A549 (cell line): Measurements from ENCODE around the gene CLPTM1. TPM values are rescaled to one million over a fixed set of nuclear protein-coding genes. Genes with fewer than 3 reads are reported as not detected.

Experiments used
- ATAC-seq, 2 experiments: fragments of 200-7000 bp in 1 of 2; fragments of >200 bp in 1 of 2; cut with Nextera tagmentation in 1 of 2; cut with Tn5 transposase in 1 of 2; 3 replicates each; pipeline versions ENCODE4 v1.8.0 to v1.9.1; 2018 to 2020; ENCODE audit warnings: mild to moderate bottlenecking in 1 of 2, moderate library complexity in 1 of 2
- CTCF ChIA-PET: fragments of 300-600 bp; sonication (Branson Sonifier 250); formaldehyde crosslinking; extraction: SDS; loops from one replicate; lab custom pipeline; 2021; ENCODE audit warnings: antibody characterized with exemption, inconsistent platforms; lab: Yijun Ruan, JAX
- POLR2A ChIA-PET: fragments of 350-600 bp; formaldehyde crosslinking; extraction: SDS; loops from one replicate; lab custom pipeline; 2021; ENCODE audit warnings: antibody characterized with exemption, inconsistent platforms; lab: Yijun Ruan, JAX
- DNase-seq, 2 experiments: peaks; one replicate each; pipeline versions ENCODE4 v3.0.0 to v3.0.0-alpha.2; 2011 to 2016; ENCODE audit warnings: low read depth in 1 of 2, low spot score in 1 of 2
- FAIRE-seq: peaks from 2 replicates; lab custom pipeline; 2011; peaks lifted over from hg19 to GRCh38; lab: Jason Lieb, UNC
- H3K27ac ChIP-seq, 2 experiments: fragments of >200 bp; sonication (Bioruptor Twin); formaldehyde crosslinking; 3 replicates each; pipeline ENCODE4 v1.5.1; 2016 to 2017
- H3K4me1 ChIP-seq: fragments of >200 bp; sonication (Bioruptor Twin); formaldehyde crosslinking; 3 replicates; pipeline ENCODE4 v1.6.1; 2016
- H3K4me2 ChIP-seq: fragments of >200 bp; sonication (Bioruptor Twin); formaldehyde crosslinking; 3 replicates; pipeline ENCODE4 v1.6.1; 2016
- H3K4me3 ChIP-seq: fragments of >200 bp; sonication (Bioruptor Twin); formaldehyde crosslinking; 3 replicates; pipeline ENCODE4 v1.5.1; 2016
- H3K9me3 ChIP-seq: fragments of >200 bp; sonication (Bioruptor Twin); formaldehyde crosslinking; 3 replicates; pipeline ENCODE4 v1.6.1; 2016
- ATOH8 ChIP-seq: fragments of 250-450 bp; sonication (Bioruptor Pico); IDR thresholded peaks from 2 replicates; pipeline ENCODE4 v1.5.0; 2020; ENCODE audit warnings: low read depth, mild to moderate bottlenecking, moderate library complexity
- CHD2 ChIP-seq: fragments of 150-350 bp; IDR thresholded peaks from 2 replicates; pipeline ENCODE4 v1.6.1; 2014; ENCODE audit warnings: low read length; ENCODE audit not compliant: partially characterized antibody
- CHD4 ChIP-seq: fragments of 200-600 bp; sonication (generic); IDR thresholded peaks from 2 replicates; pipeline ENCODE4 v1.6.1; 2016; ENCODE audit warnings: antibody characterized with exemption, mild to moderate bottlenecking, borderline replicate concordance
- ELK1 ChIP-seq: fragments of 150-350 bp; IDR thresholded peaks from 2 replicates; pipeline ENCODE4 v1.6.1; 2014; ENCODE audit warnings: low read depth, mild to moderate bottlenecking, low read length
- FOSB ChIP-seq: fragments of 250-450 bp; sonication (Bioruptor Pico); IDR thresholded peaks from 2 replicates; pipeline ENCODE4 v1.5.0; 2020; ENCODE audit warnings: mild to moderate bottlenecking, moderate library complexity
- FOXS1 ChIP-seq: fragments of 250-450 bp; sonication (Bioruptor Pico); IDR thresholded peaks from 2 replicates; pipeline ENCODE4 v1.5.0; 2020; ENCODE audit warnings: mild to moderate bottlenecking, moderate library complexity
- GATA3 ChIP-seq: IDR thresholded peaks from 2 replicates; pipeline ENCODE4 v1.6.1; 2012; ENCODE audit warnings: borderline replicate concordance
- HMGXB4 ChIP-seq: fragments of 250-450 bp; sonication (Bioruptor Pico); IDR thresholded peaks from 2 replicates; pipeline ENCODE4 v1.5.0; 2021; ENCODE audit warnings: mild to moderate bottlenecking, moderate library complexity, borderline replicate concordance
- HOXA7 ChIP-seq: fragments of 250-450 bp; sonication (Bioruptor Pico); IDR thresholded peaks from 2 replicates; pipeline ENCODE4 v1.5.0; 2020; ENCODE audit warnings: mild to moderate bottlenecking, moderate library complexity
- JUN ChIP-seq, 2 experiments: fragments of >200 bp; sonication (Bioruptor Twin); formaldehyde crosslinking; IDR thresholded peaks; 2 replicates in 1 of 2; 3 replicates in 1 of 2; pipeline ENCODE4 v1.6.1; 2016 to 2017
- KDM1A ChIP-seq: fragments of 200-600 bp; sonication (generic); IDR thresholded peaks from 2 replicates; pipeline ENCODE4 v1.6.1; 2016; ENCODE audit warnings: low read depth, mild to moderate bottlenecking
- KDM5A ChIP-seq: fragments of 200-600 bp; sonication (generic); IDR thresholded peaks from 2 replicates; pipeline ENCODE4 v1.6.1; 2016; ENCODE audit warnings: antibody characterized with exemption, mild to moderate bottlenecking
- MAZ ChIP-seq: fragments of 150-350 bp; IDR thresholded peaks from 2 replicates; pipeline ENCODE4 v1.6.1; 2014; ENCODE audit warnings: antibody characterized with exemption, low read depth, low read length, borderline replicate concordance
- POLR2A ChIP-seq: IDR thresholded peaks from 2 replicates; pipeline ENCODE4 v1.6.1; 2012; ENCODE audit warnings: mild to moderate bottlenecking, low read length
- POLR2AphosphoS2 ChIP-seq: conservative IDR thresholded peaks from 2 replicates; pipeline ENCODE4 v1.6.1; 2012; ENCODE audit warnings: low read length, improper control_type of control experiment, inconsistent platforms
- RAD21 ChIP-seq, 2 experiments: fragments of >200 bp in 1 of 2; sonication (Bioruptor Twin) in 1 of 2; formaldehyde crosslinking in 1 of 2; IDR thresholded peaks in 1 of 2; conservative IDR thresholded peaks in 1 of 2; 2 replicates in 1 of 2; 3 replicates in 1 of 2; pipeline ENCODE4 v1.6.1; 2012 to 2018; ENCODE audit warnings: inconsistent platforms in 1 of 2
- RARB ChIP-seq: fragments of 250-450 bp; sonication (Bioruptor Pico); IDR thresholded peaks from 2 replicates; pipeline ENCODE4 v1.8.0; 2021; ENCODE audit warnings: mild to moderate bottlenecking, moderate library complexity
- RCOR1 ChIP-seq: fragments of 150-350 bp; IDR thresholded peaks from 2 replicates; pipeline ENCODE4 v1.6.1; 2014; ENCODE audit warnings: antibody characterized with exemption, low read length, low read depth
- REST ChIP-seq: fragments of 200-600 bp; sonication (generic); IDR thresholded peaks from 2 replicates; pipeline ENCODE4 v1.6.1; 2016; ENCODE audit warnings: antibody characterized with exemption, mild to moderate bottlenecking, moderate library complexity
- RNF2 ChIP-seq: fragments of 200-600 bp; sonication (generic); IDR thresholded peaks from 2 replicates; pipeline ENCODE4 v1.6.1; 2016; ENCODE audit warnings: low read depth, mild to moderate bottlenecking, antibody characterized with exemption, moderate library complexity, borderline replicate concordance
- TFCP2L1 ChIP-seq: fragments of 250-450 bp; sonication (Bioruptor Pico); IDR thresholded peaks from 2 replicates; pipeline ENCODE4 v1.5.0; 2021; ENCODE audit warnings: mild to moderate bottlenecking
- TP53 ChIP-seq: fragments of 250-450 bp; sonication (Bioruptor Pico); IDR thresholded peaks from 2 replicates; pipeline ENCODE4 v1.5.0; 2021; ENCODE audit warnings: mild to moderate bottlenecking, moderate library complexity
- ZNF302 ChIP-seq: fragments of 250-450 bp; sonication (Bioruptor Pico); IDR thresholded peaks from 2 replicates; pipeline ENCODE4 v1.9.0; 2021; ENCODE audit warnings: inconsistent platforms, mild to moderate bottlenecking, moderate library complexity
- ZSCAN20 ChIP-seq: fragments of 250-450 bp; sonication (Bioruptor Pico); IDR thresholded peaks from 2 replicates; pipeline ENCODE4 v1.8.0; 2022; ENCODE audit warnings: mild to moderate bottlenecking, moderate library complexity
- WGBS: methylation state at CpG from one replicate; pipeline ENCODE4 v1.1.6; 2017; ENCODE audit errors: missing lambda C conversion rate; 5-methylcytosine and 5-hydroxymethylcytosine counted together
- polyA minus RNA-seq: library from RNA; depleted of rRNA, polyadenylated mRNA; stranded (reverse); fragments of >200 nt; gene quantifications from 2 replicates; pipeline ENCODE4 v1.2.3, GENCODE V29; 2011; rRNA and poly(A)+ RNA removed
- polyA plus RNA-seq, 4 experiments: library from polyadenylated mRNA; depleted of rRNA in 3 of 4; stranded (reverse); fragments of >200 nt; fragmentation: RNase III in 1 of 4; extraction: RNeasy Plus Mini Kit Qiagen cat#74134 plus additional on column Dnase treatment in 1 of 4; gene quantifications; 2 replicates in 3 of 4; 3 replicates in 1 of 4; pipeline ENCODE4 v1.2.3, GENCODE V29; 2011 to 2017
- TF ChIP-seq, protein P1 (sequence below): fragments of >200 bp; sonication (Bioruptor Twin); formaldehyde crosslinking; IDR thresholded peaks from 3 replicates; pipeline ENCODE4 v1.5.1; 2016
- TF ChIP-seq, protein P2 (sequence below): IDR thresholded peaks from 2 replicates; pipeline ENCODE4 v1.6.1; 2012
- TF ChIP-seq, protein P3 (sequence below): IDR thresholded peaks from 2 replicates; pipeline ENCODE4 v1.6.1; 2012; ENCODE audit warnings: low read depth, borderline replicate concordance

Gene CLPTM1
- polyA plus RNA-seq (2011; rRNA removed) (96.5 and 99.3 TPM in 2 replicates), polyA plus RNA-seq (2017; fragmentation: RNase III; extraction: RNeasy Plus Mini Kit Qiagen cat#74134 plus additional on column Dnase treatment) (173 to 188 TPM (median 180 TPM) in 3 replicates), polyA minus RNA-seq (167 and 185 TPM in 2 replicates)
- 141 and 161 TPM in 2 replicates for polyA plus RNA-seq (2012; cell fraction: cytosol; rRNA removed)
- 421 and 534 TPM in 2 replicates for polyA plus RNA-seq (2012; cell fraction: nucleus; rRNA removed)

- FAIRE-seq (peak; percentile 77), DNase-seq (peak; percentile 99 to 100), ATAC-seq (peak; percentile 91 to 95)
- H3K9me3 ChIP-seq, result no peaks in the 10 kb centered on the region
- peaks cover 23% of the 10 kb centered on the region for H3K4me1 ChIP-seq
- under 1% methylated on average over 57 of the region's 65 CpGs for WGBS
- peak within 1 kb of the TSS; percentile 98 for H3K4me3 ChIP-seq
- ChIA-PET POLR2A (interaction anchor here (0.7 to 1.5 kb wide), 14 partner anchors 9 to 232 kb away, joined by 3 to 12 read pairs (median 6); partner anchors contain the start of genes APOC2, APOE, CLASRP and PPP1R37), CTCF (interaction anchor here (0.8 to 8.3 kb wide), 5 partner anchors 16 to 206 kb away, joined by 3 to 303 read pairs (median 3); partner anchors contain the start of genes APOC1 and APOE)
- peak within 1 kb of the TSS; percentile 90 to 91 for H3K27ac ChIP-seq
- peak within 1 kb of the TSS; percentile 93 for H3K4me2 ChIP-seq
- TF ChIP-seq MAZ (no peak), ELK1 (0 out of 2 replicates have a peak, but pooled peaks have one; percentile 61), TFCP2L1 (CRISPR knock-in tag) (no peak), JUN (IDR thresholded peaks at IDR 0.05) (peak; percentile 97 to 98), RCOR1 (no peak), ZNF302 (CRISPR knock-in tag) (no peak), POLR2A (peak; percentile 76), KDM1A (no peak), ZSCAN20 (CRISPR knock-in tag) (no peak), FOSB (CRISPR knock-in tag) (no peak), CHD4 (no peak), HMGXB4 (no peak), KDM5A (no peak), FOXS1 (CRISPR knock-in tag) (peak; percentile 69; the same call in 1 of the 2 replicates), ATOH8 (CRISPR knock-in tag) (no peak), CHD2 (peak; percentile 94), REST (peak; percentile 90), HOXA7 (CRISPR knock-in tag) (no peak), RNF2 (no peak), RAD21 (conservative IDR thresholded peaks at IDR 0.05 in 1 of 2, IDR thresholded peaks at IDR 0.05 in 1 of 2) (no peak), POLR2AphosphoS2 (no peak), TP53 (CRISPR knock-in tag) (no peak; the same call in 1 of the 2 replicates), RARB (CRISPR knock-in tag) (no peak; the same call in 1 of the 2 replicates), GATA3 (peak; percentile 9; the same call in 1 of the 2 replicates)
- TF ChIP-seq, protein P1, sequence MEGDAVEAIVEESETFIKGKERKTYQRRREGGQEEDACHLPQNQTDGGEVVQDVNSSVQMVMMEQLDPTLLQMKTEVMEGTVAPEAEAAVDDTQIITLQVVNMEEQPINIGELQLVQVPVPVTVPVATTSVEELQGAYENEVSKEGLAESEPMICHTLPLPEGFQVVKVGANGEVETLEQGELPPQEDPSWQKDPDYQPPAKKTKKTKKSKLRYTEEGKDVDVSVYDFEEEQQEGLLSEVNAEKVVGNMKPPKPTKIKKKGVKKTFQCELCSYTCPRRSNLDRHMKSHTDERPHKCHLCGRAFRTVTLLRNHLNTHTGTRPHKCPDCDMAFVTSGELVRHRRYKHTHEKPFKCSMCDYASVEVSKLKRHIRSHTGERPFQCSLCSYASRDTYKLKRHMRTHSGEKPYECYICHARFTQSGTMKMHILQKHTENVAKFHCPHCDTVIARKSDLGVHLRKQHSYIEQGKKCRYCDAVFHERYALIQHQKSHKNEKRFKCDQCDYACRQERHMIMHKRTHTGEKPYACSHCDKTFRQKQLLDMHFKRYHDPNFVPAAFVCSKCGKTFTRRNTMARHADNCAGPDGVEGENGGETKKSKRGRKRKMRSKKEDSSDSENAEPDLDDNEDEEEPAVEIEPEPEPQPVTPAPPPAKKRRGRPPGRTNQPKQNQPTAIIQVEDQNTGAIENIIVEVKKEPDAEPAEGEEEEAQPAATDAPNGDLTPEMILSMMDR, result no peak
- TF ChIP-seq, protein P2, sequence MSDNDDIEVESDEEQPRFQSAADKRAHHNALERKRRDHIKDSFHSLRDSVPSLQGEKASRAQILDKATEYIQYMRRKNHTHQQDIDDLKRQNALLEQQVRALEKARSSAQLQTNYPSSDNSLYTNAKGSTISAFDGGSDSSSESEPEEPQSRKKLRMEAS, result peak; percentile 88
- TF ChIP-seq, protein P3, sequence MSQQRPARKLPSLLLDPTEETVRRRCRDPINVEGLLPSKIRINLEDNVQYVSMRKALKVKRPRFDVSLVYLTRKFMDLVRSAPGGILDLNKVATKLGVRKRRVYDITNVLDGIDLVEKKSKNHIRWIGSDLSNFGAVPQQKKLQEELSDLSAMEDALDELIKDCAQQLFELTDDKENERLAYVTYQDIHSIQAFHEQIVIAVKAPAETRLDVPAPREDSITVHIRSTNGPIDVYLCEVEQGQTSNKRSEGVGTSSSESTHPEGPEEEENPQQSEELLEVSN, result peak; percentile 23; the same call in 1 of the 2 replicates
Observed at GRCh38 chr19:44954649-44955504, at the start of gene CLPTM1. Gene CLPTM1, plus strand, starts transcription at chr19:44955380. Its CDS starts 16 bp downstream, at chr19:44955396.
